GM21737 (cell line): ENCODE data around the gene UBAP1.
"Not testable (repeated sequence)": the region's sequence is repeated elsewhere in the genome, so short reads cannot be mapped to it uniquely, and the experiment has no call there.

Source experiments
- ATAC-seq: cut with Tn5 transposase; IDR thresholded peaks from one replicate; pipeline ENCODE4 v1.9.1; 2021; ENCODE audit warnings: mild to moderate bottlenecking, moderate library complexity; ENCODE audit not compliant: unreplicated experiment

The UBAP1 gene

GRCh38 chr9:34220218-34220617, 41.4 kb downstream of the UBAP1 start:
- no peak for ATAC-seq

GRCh38 chr9:34224349-34224748, 45.5 kb downstream of the UBAP1 start:
- ATAC-seq: no peak

- not testable (repeated sequence) for ATAC-seq
Observed at GRCh38 chr9:34226144-34226760, 47.4 kb downstream of the UBAP1 start.

GRCh38 chr9:34227445-34227844, 48.6 kb downstream of the UBAP1 start:
- no peak for ATAC-seq

GRCh38 chr9:34230556-34230955, 51.7 kb downstream of the UBAP1 start:
- ATAC-seq: no peak

- no peak for ATAC-seq
Observed at GRCh38 chr9:34232201-34232600, 53.4 kb downstream of the UBAP1 start.

- ATAC-seq: no peak
Observed at GRCh38 chr9:34233672-34234071, 54.8 kb downstream of the UBAP1 start.

GRCh38 chr9:34237836-34238235, 59.0 kb downstream of the UBAP1 start:
- ATAC-seq: no peak

- no peak for ATAC-seq
Observed at GRCh38 chr9:34240006-34240405, 61.2 kb downstream of the UBAP1 start.

GRCh38 chr9:34242830-34243229, 64.0 kb downstream of the UBAP1 start:
- no peak for ATAC-seq

GRCh38 chr9:34245212-34245611, 66.4 kb downstream of the UBAP1 start:
- not testable (repeated sequence) for ATAC-seq

- no peak for ATAC-seq
Observed at GRCh38 chr9:34246453-34246852, 67.6 kb downstream of the UBAP1 start.

- not testable (repeated sequence) for ATAC-seq
Observed at GRCh38 chr9:34247782-34248181, 68.9 kb downstream of the UBAP1 start.

GRCh38 chr9:34249274-34249673, 70.4 kb downstream of the UBAP1 start:
- no peak for ATAC-seq

GRCh38 chr9:34250721-34251120, 71.9 kb downstream of the UBAP1 start:
- no peak for ATAC-seq

- ATAC-seq: no peak
Observed at GRCh38 chr9:34252016-34252415, 73.2 kb downstream of the UBAP1 start.

- ATAC-seq: no peak
Observed at GRCh38 chr9:34252670-34253459, 74.0 kb downstream of the UBAP1 start.

GRCh38 chr9:34253460-34253837, 74.6 kb downstream of the UBAP1 start:
- no peak for ATAC-seq

GRCh38 chr9:34254141-34254913, 75.5 kb downstream of the UBAP1 start:
- ATAC-seq: no peak

- ATAC-seq: no peak
Observed at GRCh38 chr9:34254966-34255825, 76.4 kb downstream of the UBAP1 start.

- ATAC-seq: no peak
Observed at GRCh38 chr9:34256104-34256503, 77.3 kb downstream of the UBAP1 start.
